LNCAP (cell line): ENCODE measurements around the gene SRSF11.

ENCODE experiments used
- TF ChIP-seq, protein P1 (sequence below): fragments of 450-650 bp; IDR thresholded peaks from 2 replicates; pipeline ENCODE4 v1.5.1; 2017; ENCODE audit warnings: mild to moderate bottlenecking

The SRSF11 gene

DNA sequence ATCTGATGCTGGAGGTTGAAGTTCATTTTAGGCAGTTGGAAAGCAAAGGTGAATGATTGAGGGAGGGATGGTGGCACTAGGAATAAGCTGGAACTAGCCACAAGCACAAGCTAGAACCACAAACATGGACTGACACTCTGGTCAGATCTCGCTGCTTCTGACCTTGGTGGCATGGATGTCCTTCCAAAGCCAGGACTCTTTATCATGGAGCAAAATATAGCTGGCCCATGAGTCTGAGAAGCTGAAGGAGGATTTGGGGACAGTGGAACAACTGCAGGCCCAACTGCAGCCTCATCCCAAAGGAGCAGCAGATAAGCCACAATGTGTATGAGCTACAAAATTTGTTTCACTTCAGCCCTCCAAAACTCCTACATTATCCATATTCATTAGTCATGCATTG, 35.5 kb downstream of the SRSF11 start:
- TF ChIP-seq, protein P1, sequence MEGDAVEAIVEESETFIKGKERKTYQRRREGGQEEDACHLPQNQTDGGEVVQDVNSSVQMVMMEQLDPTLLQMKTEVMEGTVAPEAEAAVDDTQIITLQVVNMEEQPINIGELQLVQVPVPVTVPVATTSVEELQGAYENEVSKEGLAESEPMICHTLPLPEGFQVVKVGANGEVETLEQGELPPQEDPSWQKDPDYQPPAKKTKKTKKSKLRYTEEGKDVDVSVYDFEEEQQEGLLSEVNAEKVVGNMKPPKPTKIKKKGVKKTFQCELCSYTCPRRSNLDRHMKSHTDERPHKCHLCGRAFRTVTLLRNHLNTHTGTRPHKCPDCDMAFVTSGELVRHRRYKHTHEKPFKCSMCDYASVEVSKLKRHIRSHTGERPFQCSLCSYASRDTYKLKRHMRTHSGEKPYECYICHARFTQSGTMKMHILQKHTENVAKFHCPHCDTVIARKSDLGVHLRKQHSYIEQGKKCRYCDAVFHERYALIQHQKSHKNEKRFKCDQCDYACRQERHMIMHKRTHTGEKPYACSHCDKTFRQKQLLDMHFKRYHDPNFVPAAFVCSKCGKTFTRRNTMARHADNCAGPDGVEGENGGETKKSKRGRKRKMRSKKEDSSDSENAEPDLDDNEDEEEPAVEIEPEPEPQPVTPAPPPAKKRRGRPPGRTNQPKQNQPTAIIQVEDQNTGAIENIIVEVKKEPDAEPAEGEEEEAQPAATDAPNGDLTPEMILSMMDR, result no peak

DNA sequence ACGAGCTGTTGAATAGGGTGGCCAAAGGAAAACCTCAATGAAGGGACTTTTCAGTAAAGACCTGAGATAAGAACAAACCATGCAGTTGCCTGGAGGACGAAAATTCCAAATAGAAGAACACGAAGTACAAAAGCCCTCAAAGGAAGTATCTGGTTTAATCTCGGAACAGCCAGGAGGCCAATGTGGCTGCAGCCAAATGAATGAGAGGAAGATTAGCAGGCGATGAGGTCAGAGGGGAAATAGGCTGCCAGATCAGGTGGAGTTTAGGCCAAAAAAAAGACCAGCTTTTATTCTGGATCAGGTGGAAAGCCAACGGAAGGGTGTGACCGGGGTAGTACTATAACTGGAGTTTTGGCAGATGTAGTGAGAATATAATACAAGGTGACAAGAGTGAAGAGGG, 43.7 kb downstream of the SRSF11 start:
- TF ChIP-seq, protein P1, result no peak

DNA sequence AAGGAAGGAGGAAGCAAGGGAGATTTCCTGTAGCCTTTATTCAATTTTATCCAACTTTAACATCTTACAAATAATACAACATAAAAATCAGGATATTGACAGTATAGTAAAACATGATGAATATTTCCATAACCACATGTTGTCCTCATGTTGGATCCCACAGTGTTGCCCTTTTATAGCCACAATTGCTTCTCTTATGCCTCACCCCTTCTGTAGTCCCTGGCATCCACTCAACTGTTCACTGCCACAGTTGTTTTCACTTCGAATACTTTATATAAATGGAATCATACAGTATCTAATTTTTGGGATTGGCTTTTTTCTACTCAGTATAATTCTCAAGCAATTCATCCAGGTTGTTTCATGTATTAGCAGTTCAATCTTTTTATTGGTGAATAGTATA, 44.8 kb downstream of the SRSF11 start:
- TF ChIP-seq, protein P1, result no peak

DNA sequence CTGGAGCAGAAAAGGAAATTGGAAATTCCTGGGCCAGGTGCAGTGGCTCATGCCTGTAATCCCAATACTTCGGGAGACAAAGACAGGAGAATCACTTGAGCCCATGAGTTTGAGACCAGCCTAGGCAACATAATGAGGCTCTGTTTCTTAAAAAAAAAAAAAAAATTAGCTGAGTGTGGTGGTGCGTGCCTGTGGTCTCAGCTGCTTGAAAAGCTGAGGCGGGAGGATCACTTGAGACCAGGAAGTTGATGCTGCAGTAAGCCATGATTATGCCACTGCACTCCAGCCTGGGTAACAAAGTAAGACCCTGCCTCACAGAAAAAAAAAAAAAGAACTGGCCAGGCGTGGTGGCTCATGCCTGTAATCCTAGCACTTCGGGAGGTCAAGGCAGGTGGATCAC, 56.7 kb downstream of the SRSF11 start:
- TF ChIP-seq, protein P1, result no peak

DNA sequence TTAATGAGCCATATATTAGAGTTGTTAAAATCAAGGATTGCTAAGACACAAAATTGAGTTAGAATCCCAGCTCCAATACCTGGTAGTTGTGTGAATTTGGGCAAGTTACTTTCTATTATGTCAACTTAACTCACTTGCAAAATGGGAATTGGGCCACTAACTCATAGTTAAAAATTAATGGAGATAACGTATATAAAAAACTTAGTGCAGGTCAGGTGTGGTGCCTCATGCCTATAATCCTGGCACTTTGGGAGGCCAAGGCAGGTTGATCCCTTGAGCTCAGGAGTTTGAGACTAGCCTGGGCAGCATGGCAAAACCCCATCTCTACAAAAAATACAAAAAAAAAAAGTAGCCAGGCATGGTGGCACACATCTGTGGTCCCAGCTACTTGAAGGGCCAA, 57.5 kb downstream of the SRSF11 start:
- TF ChIP-seq, protein P1, result no peak

DNA sequence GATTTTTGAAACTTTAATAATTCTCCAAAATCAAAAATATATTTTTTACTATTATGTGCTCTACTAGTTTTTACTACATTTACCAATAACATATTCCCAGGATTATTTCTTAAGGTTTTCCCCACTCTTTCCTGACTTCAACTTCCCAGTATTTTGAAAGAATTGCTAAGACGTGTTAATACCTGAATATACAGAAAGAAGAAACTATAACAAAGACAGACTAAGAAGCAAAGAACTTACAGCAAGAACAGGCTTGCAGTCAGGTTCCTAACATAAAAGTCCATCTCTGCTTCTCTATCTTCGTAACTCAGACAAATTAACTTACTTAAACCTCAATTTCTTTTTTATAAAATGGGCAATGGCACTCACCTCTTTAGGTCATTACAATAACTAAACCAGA, 63.2 kb downstream of the SRSF11 start:
- TF ChIP-seq, protein P1, result no peak

DNA sequence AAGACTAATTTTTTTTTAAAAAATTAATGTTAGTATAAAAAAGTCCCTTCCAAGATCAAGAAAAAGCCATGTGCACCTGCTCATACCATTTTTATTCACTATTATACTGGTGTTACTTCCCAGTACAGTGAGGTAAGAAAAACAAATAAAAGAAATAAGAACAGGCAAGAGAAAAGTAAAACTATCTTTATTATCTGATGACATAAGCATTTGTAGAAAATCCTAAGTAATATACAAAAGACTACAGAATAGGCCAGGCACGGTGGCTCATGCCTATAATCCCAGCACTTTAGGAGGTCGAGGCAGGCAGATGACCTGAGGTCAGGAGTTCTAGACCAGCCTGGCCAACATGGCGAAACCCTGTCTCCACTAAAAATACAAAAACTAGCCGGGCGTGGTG, 65.3 kb downstream of the SRSF11 start:
- TF ChIP-seq, protein P1, result no peak

DNA sequence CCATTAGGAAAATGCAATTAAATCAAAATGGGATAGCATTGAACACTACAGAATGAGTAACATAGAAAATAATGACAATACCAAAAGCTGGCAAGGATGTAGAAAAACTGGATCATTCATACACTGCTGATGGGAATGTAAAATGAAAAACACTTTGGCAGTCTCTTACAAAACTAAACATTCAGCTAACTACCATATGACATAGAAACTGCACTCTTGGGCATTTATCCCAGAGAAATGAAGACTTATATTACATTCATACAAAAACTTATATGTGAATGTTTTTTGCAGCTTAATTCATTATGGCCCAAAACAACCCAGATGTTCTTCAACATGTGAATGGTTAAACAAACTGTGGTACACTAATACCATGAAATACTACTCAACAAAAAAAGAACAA, 67.0 kb downstream of the SRSF11 start:
- TF ChIP-seq, protein P1, result no peak
